Subcutaneous adipose tissue (tissue), 4 donors: Measurements from ENCODE around the gene LAMTOR4. TPM values are rescaled to one million over a fixed set of nuclear protein-coding genes. Genes with fewer than 3 reads are reported as not detected.

Source experiments
- CTCF ChIP-seq: fragments of 450-650 bp; IDR thresholded peaks from one replicate; pipeline ENCODE4 v1.5.1; 2016; ENCODE audit warnings: low read depth, mild to moderate bottlenecking, control low read depth, antibody characterized with exemption, moderate library complexity
- total RNA-seq, 4 donors: library from RNA; depleted of rRNA; stranded (reverse); fragments of >200 nt; gene quantifications; one replicate each; pipeline ENCODE4 v1.1.0, GENCODE V29; 2016

The LAMTOR4 gene
- total RNA-seq, 4 donors from 2014 or later: 142 to 268 (median 250) TPM

GRCh38 chr7:100132126-100132525 lies 16.6 kb upstream of the LAMTOR4 start:
- TF ChIP-seq CTCF: no peak

GRCh38 chr7:100132697-100133151 lies 16.0 kb upstream of the LAMTOR4 start:
- TF ChIP-seq CTCF: no peak

GRCh38 chr7:100137851-100138760 lies 10.6 kb upstream of the LAMTOR4 start:
- no peak for TF ChIP-seq CTCF

- TF ChIP-seq CTCF: no peak
Measured at GRCh38 chr7:100141555-100141949, 7.2 kb upstream of the LAMTOR4 start.

GRCh38 chr7:100142461-100142860 lies 6.3 kb upstream of the LAMTOR4 start:
- no peak for TF ChIP-seq CTCF

GRCh38 chr7:100147278-100147677 lies 1.4 kb upstream of the LAMTOR4 start:
- no peak for TF ChIP-seq CTCF

- no peak for TF ChIP-seq CTCF
Measured at GRCh38 chr7:100148225-100148558, 526 bp upstream of the LAMTOR4 start.
